Neural cell (in vitro differentiated cells): ENCODE results near the gene REC8. TPM values are rescaled to one million over a fixed set of nuclear protein-coding genes. Genes with fewer than 3 reads are reported as not detected.

Experiments used
- H2AFZ ChIP-seq: fragments of 200-600, 300-800 bp; sonication (generic), shearing (Covaris generic); 2 replicates; pipeline ENCODE4 v1.6.0; 2014; ENCODE audit warnings: low read depth, mild to moderate bottlenecking, antibody characterized with exemption, low read length, moderate library complexity
- H3F3A ChIP-seq: fragments of 200-600 bp; shearing (Covaris generic); 2 replicates; pipeline ENCODE4 v1.6.1; 2016; ENCODE audit warnings: mild to moderate bottlenecking, moderate library complexity, mixed read lengths, antibody characterized with exemption, low read length; ENCODE audit not compliant: insufficient read depth, poor library complexity, severe bottlenecking
- H3K27ac ChIP-seq: fragments of 200-600, 300-800 bp; sonication (generic), shearing (Covaris generic); 2 replicates; pipeline ENCODE4 v1.5.1; 2014; ENCODE audit warnings: mild to moderate bottlenecking, low read length, moderate library complexity
- H3K27me3 ChIP-seq: fragments of 300-800, 200-600 bp; sonication (generic), shearing (Covaris generic); 2 replicates; pipeline ENCODE4 v1.6.0; 2014; ENCODE audit warnings: mild to moderate bottlenecking, low read depth, low read length, moderate library complexity; ENCODE audit not compliant: insufficient read depth
- H3K36me3 ChIP-seq: fragments of 300-800, 200-600 bp; sonication (generic), shearing (Covaris generic); 2 replicates; pipeline ENCODE4 v1.5.1; 2014; ENCODE audit warnings: mild to moderate bottlenecking, antibody characterized with exemption, low read length, moderate library complexity; ENCODE audit not compliant: insufficient read depth
- H3K4me2 ChIP-seq: fragments of 300-800, 200-600 bp; sonication (generic), shearing (Covaris generic); 2 replicates; pipeline ENCODE4 v1.6.0; 2014; ENCODE audit warnings: mild to moderate bottlenecking, low read length
- H3K4me3 ChIP-seq: fragments of 300-800, 200-600 bp; sonication (generic), shearing (Covaris generic); 2 replicates; pipeline ENCODE4 v1.5.1; 2014; ENCODE audit warnings: mild to moderate bottlenecking, low read length, moderate library complexity
- H3K79me2 ChIP-seq: fragments of 200-600 bp; shearing (Covaris generic); replicated peaks from 2 replicates; pipeline ENCODE4 v1.6.0; 2014; ENCODE audit warnings: mild to moderate bottlenecking, low read length, moderate library complexity; ENCODE audit not compliant: insufficient read depth
- H3K9ac ChIP-seq: fragments of 300-800, 200-600 bp; sonication (generic), shearing (Covaris generic); 2 replicates; pipeline ENCODE4 v1.6.1; 2016; ENCODE audit warnings: mild to moderate bottlenecking, low read length, mixed read lengths
- H3K9me2 ChIP-seq: fragments of 200-600 bp; shearing (Covaris generic); 2 replicates; pipeline ENCODE4 v1.6.1; 2016; ENCODE audit warnings: mild to moderate bottlenecking, low read length, mixed read lengths; ENCODE audit not compliant: insufficient read depth
- H3K9me3 ChIP-seq: fragments of 200-600, 300-800 bp; sonication (generic), shearing (Covaris generic); 2 replicates; pipeline ENCODE4 v1.6.1; 2016; ENCODE audit warnings: mild to moderate bottlenecking, mixed run types, low read length, moderate library complexity, mixed read lengths
- H4K20me1 ChIP-seq: fragments of 200-600 bp; shearing (Covaris generic); 2 replicates; pipeline ENCODE4 v1.6.1; 2016; ENCODE audit warnings: mild to moderate bottlenecking, mixed run types; ENCODE audit not compliant: insufficient read depth
- CTCF ChIP-seq: fragments of 450-650 bp; IDR thresholded peaks from 2 replicates; pipeline ENCODE4 v1.5.1; 2014; ENCODE audit warnings: antibody characterized with exemption, mild to moderate bottlenecking, moderate library complexity; ENCODE audit not compliant: poor library complexity, severe bottlenecking
- EP300 ChIP-seq: fragments of 450-650 bp; conservative IDR thresholded peaks from 2 replicates; pipeline ENCODE4 v1.6.1; 2014; ENCODE audit warnings: antibody characterized with exemption, mild to moderate bottlenecking, moderate library complexity; ENCODE audit not compliant: poor library complexity, severe bottlenecking
- EZH2 ChIP-seq: fragments of 200-600, 300-800 bp; shearing (Covaris generic), sonication (generic); IDR thresholded peaks from 2 replicates; pipeline ENCODE4 v1.6.1; 2014; ENCODE audit warnings: antibody characterized with exemption, low read length, borderline replicate concordance, mild to moderate bottlenecking; ENCODE audit not compliant: insufficient read depth, poor library complexity, severe bottlenecking
- MXI1 ChIP-seq: fragments of 450-650 bp; conservative IDR thresholded peaks from 2 replicates; pipeline ENCODE4 v1.6.1; 2014; ENCODE audit warnings: antibody characterized with exemption, mild to moderate bottlenecking; ENCODE audit not compliant: poor library complexity, severe bottlenecking
- POLR2AphosphoS5 ChIP-seq: IDR thresholded peaks from 2 replicates; pipeline ENCODE4 v1.6.1; 2012
- RAD21 ChIP-seq: fragments of 450-650 bp; conservative IDR thresholded peaks from 2 replicates; pipeline ENCODE4 v1.6.1; 2014; ENCODE audit warnings: antibody characterized with exemption, mild to moderate bottlenecking, moderate library complexity
- REST ChIP-seq: IDR thresholded peaks from 2 replicates; pipeline ENCODE4 v1.6.1; 2012; ENCODE audit warnings: borderline replicate concordance
- SMC3 ChIP-seq: fragments of 450-650 bp; conservative IDR thresholded peaks from 2 replicates; pipeline ENCODE4 v1.6.1; 2014; ENCODE audit warnings: antibody characterized with exemption, mild to moderate bottlenecking, moderate library complexity; ENCODE audit not compliant: poor library complexity
- TAF1 ChIP-seq: IDR thresholded peaks from 2 replicates; pipeline ENCODE4 v1.6.1; 2012; ENCODE audit warnings: low read depth
- polyA plus RNA-seq: library from polyadenylated mRNA; depleted of rRNA; stranded (reverse); fragments of >200 nt; gene quantifications from 2 replicates; pipeline ENCODE4 v1.2.3, GENCODE V29; 2014

The REC8 gene
- polyA plus RNA-seq, 1 donor from 2014 or later: 18.5 TPM

GRCh38 chr14:24188251-24189058, 16.6 kb downstream of the REC8 start, which contains the start of gene IPO4:
TSS of gene IPO4 (minus strand) at chr14:24188816. CDS start at chr14:24188787, 29 bp downstream.
- Histone ChIP-seq H2AFZ (no peak within 1 kb of the TSS), H3K27me3 (no peaks in the 10 kb centered on the region), H3K27ac (peak within 1 kb of the TSS; percentile 24), H4K20me1 (peaks cover 4% of the 10 kb centered on the region), H3K9me2 (no peaks in the 10 kb centered on the region), H3K79me2 (peaks cover 3% of the 10 kb centered on the region), H3K4me2 (peak within 1 kb of the TSS; percentile 84), H3K9me3 (no peaks in the 10 kb centered on the region), H3K36me3 (no peaks in the 10 kb centered on the region), H3K4me3 (peak within 1 kb of the TSS; percentile 92), H3K9ac (peak within 1 kb of the TSS; percentile 65), H3F3A (no peaks in the 10 kb centered on the region)
- peak; percentile 57 for TF ChIP-seq SMC3
- TF ChIP-seq CTCF: no peak
- peak; percentile 41 for TF ChIP-seq TAF1
- peak; percentile 60 for TF ChIP-seq EP300
- peak; percentile 99 for TF ChIP-seq MXI1
- TF ChIP-seq RAD21: peak; percentile 40
- TF ChIP-seq POLR2AphosphoS5: peak; percentile 36
- TF ChIP-seq EZH2: no peak

GRCh38 chr14:24189059-24189375, 17.1 kb downstream of the REC8 start:
- peak overlapping the region; percentile 2 for H3K9ac ChIP-seq

More at GRCh38 chr14:24189059-24189375, 17.1 kb downstream of the REC8 start:
- Histone ChIP-seq H3K79me2 (peaks cover 3% of the 10 kb centered on the region), H3K36me3 (no peaks in the 10 kb centered on the region), H3K4me3 (peak overlapping the region; percentile 92), H3K27ac (peak overlapping the region; percentile 4), H3K4me2 (no peak overlapping the region), H3K27me3 (no peaks in the 10 kb centered on the region), H3F3A (no peaks in the 10 kb centered on the region), H4K20me1 (peaks cover 4% of the 10 kb centered on the region), H3K9me3 (no peaks in the 10 kb centered on the region), H2AFZ (no peak overlapping the region), H3K9me2 (no peaks in the 10 kb centered on the region)
- TF ChIP-seq EP300 (no peak), RAD21 (no peak), REST (no peak), EZH2 (no peak), POLR2AphosphoS5 (no peak), SMC3 (no peak), TAF1 (no peak), CTCF (no peak)
